HUES48 (cell line): ENCODE data around the gene RHEB.
A peak's percentile ranks its signal among the peaks of the same experiment; 100 is the strongest.

ENCODE experiments used
- H3K27ac ChIP-seq: one replicate; pipeline ENCODE4 v1.7.0; 2013; ENCODE audit warnings: low read depth, low read length, inconsistent platforms
- H3K27me3 ChIP-seq: 2 replicates; pipeline ENCODE4 v1.6.1; 2013; ENCODE audit warnings: mild to moderate bottlenecking, low read length; ENCODE audit not compliant: control insufficient read depth, insufficient read depth
- H3K36me3 ChIP-seq: 2 replicates; pipeline ENCODE4 v1.6.1; 2013; ENCODE audit warnings: low read length; ENCODE audit not compliant: control insufficient read depth, insufficient read depth
- H3K4me1 ChIP-seq: 2 replicates; pipeline ENCODE4 v1.6.1; 2013; ENCODE audit warnings: mild to moderate bottlenecking, low read length; ENCODE audit not compliant: control insufficient read depth, insufficient read depth
- H3K4me3 ChIP-seq: 2 replicates; pipeline ENCODE4 v1.5.1; 2013; ENCODE audit warnings: mild to moderate bottlenecking, low read depth, low read length
- H3K9ac ChIP-seq: 2 replicates; pipeline ENCODE4 v1.6.1; 2013; ENCODE audit warnings: mild to moderate bottlenecking, low read depth, low read length, moderate library complexity
- H3K9me3 ChIP-seq: 2 replicates; pipeline ENCODE4 v1.6.1; 2013; ENCODE audit warnings: low read length; ENCODE audit not compliant: control insufficient read depth, insufficient read depth

Gene RHEB

GRCh38 chr7:151487228-151487627, 32.5 kb downstream of the RHEB start:
- H3K4me1 ChIP-seq, result peaks cover 15% of the 10 kb centered on the region
- peaks cover 89% of the 10 kb centered on the region for H3K36me3 ChIP-seq
- H3K4me3 ChIP-seq, result no peak overlapping the region
- no peak overlapping the region for H3K27ac ChIP-seq
- H3K9me3 ChIP-seq, result no peaks in the 10 kb centered on the region
- no peaks in the 10 kb centered on the region for H3K27me3 ChIP-seq
- no peak overlapping the region for H3K9ac ChIP-seq

DNA sequence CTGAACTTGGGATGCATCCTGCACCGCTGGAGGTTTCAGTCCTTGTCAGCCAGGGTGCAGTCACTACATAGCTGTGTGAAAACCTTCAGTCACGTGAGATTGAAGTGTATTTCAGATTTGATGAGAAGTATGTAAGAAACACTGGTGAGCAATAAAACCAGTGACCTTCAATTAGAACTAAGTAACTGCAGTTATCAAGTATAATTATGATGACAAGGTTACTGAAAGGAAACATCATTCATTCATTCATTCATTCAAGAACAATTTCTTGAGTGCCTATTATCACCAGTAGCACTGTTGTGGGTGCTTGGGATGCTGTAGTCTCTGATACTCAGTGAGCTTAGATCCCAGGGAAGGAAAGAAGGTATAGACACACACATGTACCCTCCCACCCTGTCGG, 33.6 kb downstream of the RHEB start:
- Histone ChIP-seq H3K27me3 (no peaks in the 10 kb centered on the region), H3K9me3 (no peaks in the 10 kb centered on the region), H3K4me3 (no peak overlapping the region), H3K27ac (no peak overlapping the region), H3K9ac (no peak overlapping the region), H3K4me1 (peaks cover 9% of the 10 kb centered on the region), H3K36me3 (peaks cover 99% of the 10 kb centered on the region)

DNA sequence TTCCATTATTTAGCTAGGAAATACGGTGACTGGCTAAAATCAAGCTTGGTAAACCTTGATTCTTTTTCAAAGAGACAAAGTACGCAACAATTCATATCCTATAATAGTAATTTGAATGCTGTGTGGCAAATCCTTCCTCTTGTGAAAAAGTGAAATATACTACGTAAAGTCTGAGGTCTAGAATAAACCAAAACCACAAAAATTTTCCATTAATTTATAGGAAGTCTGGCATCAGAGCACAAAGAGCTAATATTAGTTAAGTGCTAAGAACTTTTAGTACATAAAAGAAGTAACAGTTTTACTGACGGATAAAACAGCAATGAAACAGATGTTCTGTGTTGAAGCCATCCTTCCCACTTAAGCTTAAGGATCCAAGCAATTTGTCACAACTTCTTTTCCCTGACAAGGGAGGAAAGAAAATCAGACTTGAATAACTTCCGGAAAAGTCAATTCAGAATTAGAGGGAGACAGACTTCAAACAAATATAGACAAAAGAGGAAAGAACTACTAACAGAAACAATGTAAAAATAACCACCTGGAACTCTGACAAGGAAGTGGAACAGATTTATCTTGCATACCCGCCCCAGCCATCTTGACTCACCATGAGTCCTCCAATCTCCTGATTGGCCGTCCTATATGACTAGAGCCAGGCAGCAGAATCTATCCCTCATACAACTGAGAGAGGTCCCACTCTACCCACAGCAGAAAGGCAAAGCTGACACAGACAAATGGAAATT, 34.6 kb downstream of the RHEB start:
- no peak overlapping the region for H3K27ac ChIP-seq
- H3K9me3 ChIP-seq, result no peaks in the 10 kb centered on the region
- H3K4me1 ChIP-seq, result peaks cover under 1% of the 10 kb centered on the region; the same call in 1 of the 2 replicates
- H3K36me3 ChIP-seq, result peaks cover 96% of the 10 kb centered on the region
- no peak overlapping the region for H3K4me3 ChIP-seq
- no peaks in the 10 kb centered on the region for H3K27me3 ChIP-seq
- no peak overlapping the region for H3K9ac ChIP-seq

GRCh38 chr7:151483711-151483983, 36.0 kb downstream of the RHEB start:
- no peak overlapping the region for H3K27ac ChIP-seq
- peaks cover 3% of the 10 kb centered on the region; the same call in 1 of the 2 replicates for H3K4me1 ChIP-seq
- H3K9me3 ChIP-seq, result no peaks in the 10 kb centered on the region
- no peak overlapping the region for H3K9ac ChIP-seq
- peaks cover 85% of the 10 kb centered on the region for H3K36me3 ChIP-seq
- H3K4me3 ChIP-seq, result no peak overlapping the region
- no peaks in the 10 kb centered on the region for H3K27me3 ChIP-seq

GRCh38 chr7:151482883-151483710, 36.6 kb downstream of the RHEB start:
- Histone ChIP-seq H3K36me3 (peaks cover 80% of the 10 kb centered on the region), H3K27ac (no peak overlapping the region), H3K4me3 (no peak overlapping the region), H3K9me3 (no peaks in the 10 kb centered on the region), H3K9ac (no peak overlapping the region), H3K4me1 (peaks cover 4% of the 10 kb centered on the region), H3K27me3 (no peaks in the 10 kb centered on the region)

DNA sequence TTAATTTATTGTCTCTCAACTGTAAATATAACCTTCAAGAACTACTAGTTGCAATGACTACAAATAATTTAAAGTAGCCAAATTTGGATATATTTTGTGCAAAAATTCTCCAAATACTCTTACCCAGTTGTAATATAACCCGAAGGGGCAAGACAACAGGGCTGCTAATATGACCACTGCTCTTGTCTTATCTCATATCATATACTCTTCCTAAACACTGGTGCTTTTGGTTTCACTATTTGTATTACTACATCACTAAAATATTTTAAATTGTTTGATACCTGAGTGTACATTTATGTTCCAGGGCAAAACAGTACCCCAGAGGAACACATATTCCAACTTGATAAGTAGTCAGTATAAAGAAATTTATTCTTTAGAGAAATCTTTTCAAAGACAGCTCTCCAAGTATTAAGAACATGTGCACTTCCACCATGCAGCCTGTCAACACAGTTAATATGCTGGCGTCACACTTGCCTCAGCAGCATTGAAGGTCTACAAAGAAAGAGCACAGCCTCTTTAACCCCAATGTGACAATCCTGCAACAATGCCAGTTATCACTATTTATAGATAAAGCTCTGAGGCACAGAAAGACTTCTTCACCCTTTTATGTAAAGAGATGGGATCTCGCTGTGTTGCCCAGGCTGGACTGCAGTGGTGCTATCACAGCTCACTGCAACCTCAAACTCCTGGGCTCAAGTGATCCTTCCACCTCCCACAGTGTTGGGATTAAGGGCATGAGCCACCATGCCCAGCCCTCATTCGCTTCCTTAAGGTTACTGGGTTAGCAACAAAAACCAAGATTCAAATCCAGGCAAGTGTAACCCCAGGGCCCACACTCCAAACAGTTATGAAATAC, 37.8 kb downstream of the RHEB start:
- H3K9me3 ChIP-seq, result no peaks in the 10 kb centered on the region
- H3K4me1 ChIP-seq, result peaks cover 11% of the 10 kb centered on the region
- no peak overlapping the region for H3K4me3 ChIP-seq
- H3K27ac ChIP-seq, result no peak overlapping the region
- no peaks in the 10 kb centered on the region for H3K27me3 ChIP-seq
- H3K36me3 ChIP-seq, result peaks cover 69% of the 10 kb centered on the region
- H3K9ac ChIP-seq, result no peak overlapping the region

DNA sequence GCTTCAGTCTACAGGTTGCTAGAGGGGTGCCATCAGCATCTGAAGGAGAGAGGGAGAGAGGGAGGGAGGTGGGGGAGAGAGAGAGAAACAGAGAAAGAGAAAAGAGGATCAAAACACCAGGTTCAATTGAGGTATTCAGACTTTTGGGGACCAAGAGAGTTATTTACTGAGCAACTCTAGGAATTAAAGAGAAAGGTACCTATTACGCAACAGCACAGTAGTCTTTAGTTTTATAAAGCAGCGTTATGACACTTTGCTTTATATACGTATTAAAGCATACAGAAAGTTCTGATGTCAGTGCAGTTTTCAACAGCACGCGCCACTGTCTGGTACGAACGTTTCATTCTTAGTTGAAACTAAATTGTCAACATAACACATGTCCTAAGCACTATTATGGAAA, 41.8 kb downstream of the RHEB start:
- Histone ChIP-seq H3K4me3 (no peak overlapping the region), H3K9ac (no peak overlapping the region), H3K4me1 (peaks cover 20% of the 10 kb centered on the region), H3K27me3 (no peaks in the 10 kb centered on the region), H3K36me3 (peaks cover 50% of the 10 kb centered on the region), H3K27ac (peak overlapping the region; percentile 2), H3K9me3 (no peaks in the 10 kb centered on the region)

- peaks cover 40% of the 10 kb centered on the region for H3K4me1 ChIP-seq
- H3K27ac ChIP-seq, result peak overlapping the region; percentile 84
- no peaks in the 10 kb centered on the region for H3K9me3 ChIP-seq
- H3K9ac ChIP-seq, result 0 out of 2 replicates have a peak overlapping the region, but pooled peaks have one; percentile 12
- no peak overlapping the region; the same call in 1 of the 2 replicates for H3K4me3 ChIP-seq
- H3K27me3 ChIP-seq, result no peaks in the 10 kb centered on the region
- H3K36me3 ChIP-seq, result peaks cover 55% of the 10 kb centered on the region
These were observed 46.9 kb downstream of the RHEB start for GRCh38 chr7:151472644-151473380.

DNA sequence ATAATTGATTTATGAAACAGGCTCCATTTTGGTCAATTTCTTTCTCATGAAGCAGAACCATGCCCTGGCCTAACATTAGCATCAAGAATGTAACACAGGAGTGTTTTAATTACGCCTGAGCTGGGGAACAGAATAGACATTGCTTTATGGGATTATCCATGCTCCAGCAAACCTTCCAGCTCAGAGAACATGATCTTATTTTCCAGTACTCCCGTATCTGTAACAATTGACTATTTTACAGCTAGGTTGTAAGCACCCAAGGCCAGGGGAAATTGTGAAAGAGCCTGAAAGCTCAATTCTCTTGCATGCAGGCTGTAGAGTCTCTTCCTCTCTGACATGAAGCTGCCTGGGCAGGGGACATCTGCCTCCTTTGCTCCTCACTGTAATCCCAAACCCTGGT, 49.0 kb downstream of the RHEB start:
- H3K27ac ChIP-seq, result peak overlapping the region; percentile 84

GRCh38 chr7:151469281-151469680, 50.4 kb downstream of the RHEB start:
- H3K36me3 ChIP-seq, result peaks cover 69% of the 10 kb centered on the region
- no peak overlapping the region for H3K9ac ChIP-seq
- no peaks in the 10 kb centered on the region; the same call in 1 of the 2 replicates for H3K9me3 ChIP-seq

More for the DNA sequence above, 49.0 kb downstream of the RHEB start:
- Histone ChIP-seq H3K36me3 (peaks cover 67% of the 10 kb centered on the region), H3K4me3 (no peak overlapping the region), H3K4me1 (peaks cover 36% of the 10 kb centered on the region), H3K9ac (no peak overlapping the region), H3K9me3 (no peaks in the 10 kb centered on the region; the same call in 1 of the 2 replicates), H3K27me3 (no peaks in the 10 kb centered on the region)

More at GRCh38 chr7:151469281-151469680, 50.4 kb downstream of the RHEB start:
- H3K4me1 ChIP-seq, result peaks cover 36% of the 10 kb centered on the region
- H3K27ac ChIP-seq, result no peak overlapping the region
- no peak overlapping the region for H3K4me3 ChIP-seq
- H3K27me3 ChIP-seq, result no peaks in the 10 kb centered on the region
